Parathyroid adenoma (tissue), 2 donors: ENCODE results near the gene STK4.

Source experiments
- H2AFZ ChIP-seq: fragments of 300-600 bp; sonication (generic); one replicate; pipeline ENCODE4 v1.7.0; 2017; ENCODE audit warnings: antibody characterized with exemption, mild to moderate bottlenecking
- H3K27ac ChIP-seq: fragments of 300-600 bp; sonication (generic); one replicate; pipeline ENCODE4 v1.7.0; 2017
- H3K27me3 ChIP-seq: fragments of 300-600 bp; sonication (generic); one replicate; pipeline ENCODE4 v1.7.0; 2017; ENCODE audit warnings: low read length; ENCODE audit not compliant: control insufficient read depth, insufficient read depth
- H3K36me3 ChIP-seq: fragments of 300-600 bp; sonication (generic); one replicate; pipeline ENCODE4 v1.7.0; 2017; ENCODE audit warnings: low read length; ENCODE audit not compliant: control insufficient read depth, insufficient read depth
- H3K4me1 ChIP-seq: fragments of 300-600 bp; sonication (generic); one replicate; pipeline ENCODE4 v1.7.0; 2017; ENCODE audit warnings: control low read depth
- H3K4me2 ChIP-seq: fragments of 300-600 bp; sonication (generic); one replicate; pipeline ENCODE4 v1.7.0; 2017; ENCODE audit warnings: low read length
- H3K4me3 ChIP-seq: fragments of 300-600 bp; sonication (generic); one replicate; pipeline ENCODE4 v1.7.0; 2017; ENCODE audit warnings: low read depth, low read length
- H3K79me2 ChIP-seq: fragments of 300-600 bp; sonication (generic); one replicate; pipeline ENCODE4 v1.7.0; 2017; ENCODE audit warnings: control low read depth
- H3K9ac ChIP-seq: fragments of 300-600 bp; sonication (generic); one replicate; pipeline ENCODE4 v1.7.0; 2017; ENCODE audit warnings: mild to moderate bottlenecking
- H3K9me3 ChIP-seq: fragments of 300-600 bp; sonication (generic); one replicate; pipeline ENCODE4 v1.7.0; 2017; ENCODE audit warnings: low read length; ENCODE audit not compliant: control insufficient read depth
- CTCF ChIP-seq: fragments of 300-600 bp; sonication (generic); IDR thresholded peaks from one replicate; pipeline ENCODE4 v1.7.0; 2017; ENCODE audit warnings: antibody characterized with exemption, mild to moderate bottlenecking
- donor health status: primary hyperparathyroidism.

The STK4 gene

GRCh38 chr20:45052698-45053429, 86.6 kb downstream of the STK4 start:
- no peak overlapping the region for H3K4me2 ChIP-seq
- H3K27me3 ChIP-seq, result no peaks in the 10 kb centered on the region
- no peak for TF ChIP-seq CTCF
- H3K4me3 ChIP-seq, result no peak overlapping the region
- no peaks in the 10 kb centered on the region for H3K9me3 ChIP-seq
- H3K36me3 ChIP-seq, result no peaks in the 10 kb centered on the region
- H3K27ac ChIP-seq, result no peak overlapping the region
- no peak overlapping the region for H3K9ac ChIP-seq
- peaks cover 2% of the 10 kb centered on the region for H3K79me2 ChIP-seq
- no peak overlapping the region for H2AFZ ChIP-seq
- peaks cover 3% of the 10 kb centered on the region for H3K4me1 ChIP-seq

GRCh38 chr20:45053430-45054351, 87.4 kb downstream of the STK4 start:
- Histone ChIP-seq H3K4me2 (no peak overlapping the region), H3K4me3 (no peak overlapping the region), H3K4me1 (peaks cover 3% of the 10 kb centered on the region), H3K9ac (no peak overlapping the region), H3K27me3 (no peaks in the 10 kb centered on the region), H3K79me2 (no peaks in the 10 kb centered on the region), H3K9me3 (no peaks in the 10 kb centered on the region), H3K27ac (no peak overlapping the region), H3K36me3 (no peaks in the 10 kb centered on the region), H2AFZ (no peak overlapping the region)
- no peak for TF ChIP-seq CTCF

- no peaks in the 10 kb centered on the region for H3K9me3 ChIP-seq
- H3K27me3 ChIP-seq, result no peaks in the 10 kb centered on the region
- H3K27ac ChIP-seq, result no peak overlapping the region
- H3K4me2 ChIP-seq, result no peak overlapping the region
- H2AFZ ChIP-seq, result no peak overlapping the region
- no peak overlapping the region for H3K4me3 ChIP-seq
- no peaks in the 10 kb centered on the region for H3K36me3 ChIP-seq
- H3K79me2 ChIP-seq, result no peaks in the 10 kb centered on the region
- no peak overlapping the region for H3K9ac ChIP-seq
- peaks cover 3% of the 10 kb centered on the region for H3K4me1 ChIP-seq
- TF ChIP-seq CTCF, result no peak
Measured at GRCh38 chr20:45055056-45055455, 88.7 kb downstream of the STK4 start.

- H3K36me3 ChIP-seq, result no peaks in the 10 kb centered on the region
- H3K27ac ChIP-seq, result no peak overlapping the region
- no peak overlapping the region for H3K4me2 ChIP-seq
- no peaks in the 10 kb centered on the region for H3K79me2 ChIP-seq
- H3K4me3 ChIP-seq, result no peak overlapping the region
- no peak overlapping the region for H3K9ac ChIP-seq
- no peaks in the 10 kb centered on the region for H3K27me3 ChIP-seq
- H2AFZ ChIP-seq, result no peak overlapping the region
- TF ChIP-seq CTCF, result no peak
- H3K4me1 ChIP-seq, result no peaks in the 10 kb centered on the region
- no peaks in the 10 kb centered on the region for H3K9me3 ChIP-seq
Measured at GRCh38 chr20:45056473-45057173, 90.3 kb downstream of the STK4 start.
